GM12873 (cell line): ENCODE measurements around the gene NHS.

Experiments used
- TF ChIP-seq, protein P1 (sequence below): IDR thresholded peaks from 2 replicates; pipeline ENCODE4 v1.5.1; 2012; ENCODE audit warnings: low read depth, mild to moderate bottlenecking, moderate library complexity, low read length, control low read depth; ENCODE audit not compliant: insufficient read depth; ENCODE audit errors: missing control alignments

The NHS gene

DNA sequence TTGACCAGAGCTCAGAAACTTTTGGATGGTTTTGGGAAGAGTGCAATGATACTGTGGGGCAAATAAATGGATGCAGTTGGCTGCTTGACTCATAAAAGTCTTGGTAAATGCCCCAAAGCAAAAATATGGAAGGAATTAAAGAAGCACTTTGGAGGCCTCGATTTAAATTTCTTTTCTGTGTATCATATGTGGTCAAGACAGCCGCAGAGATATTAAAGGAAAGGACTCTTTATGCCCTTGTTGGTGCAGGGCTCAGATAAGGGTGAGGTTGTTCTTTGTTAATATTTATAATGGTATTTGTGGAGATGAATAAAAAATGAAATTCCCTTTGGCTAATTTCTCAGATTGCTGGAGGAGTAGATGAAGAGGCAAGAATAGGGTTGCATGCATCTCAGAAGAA, 90.2 kb downstream of the NHS start:
- TF ChIP-seq, protein P1, sequence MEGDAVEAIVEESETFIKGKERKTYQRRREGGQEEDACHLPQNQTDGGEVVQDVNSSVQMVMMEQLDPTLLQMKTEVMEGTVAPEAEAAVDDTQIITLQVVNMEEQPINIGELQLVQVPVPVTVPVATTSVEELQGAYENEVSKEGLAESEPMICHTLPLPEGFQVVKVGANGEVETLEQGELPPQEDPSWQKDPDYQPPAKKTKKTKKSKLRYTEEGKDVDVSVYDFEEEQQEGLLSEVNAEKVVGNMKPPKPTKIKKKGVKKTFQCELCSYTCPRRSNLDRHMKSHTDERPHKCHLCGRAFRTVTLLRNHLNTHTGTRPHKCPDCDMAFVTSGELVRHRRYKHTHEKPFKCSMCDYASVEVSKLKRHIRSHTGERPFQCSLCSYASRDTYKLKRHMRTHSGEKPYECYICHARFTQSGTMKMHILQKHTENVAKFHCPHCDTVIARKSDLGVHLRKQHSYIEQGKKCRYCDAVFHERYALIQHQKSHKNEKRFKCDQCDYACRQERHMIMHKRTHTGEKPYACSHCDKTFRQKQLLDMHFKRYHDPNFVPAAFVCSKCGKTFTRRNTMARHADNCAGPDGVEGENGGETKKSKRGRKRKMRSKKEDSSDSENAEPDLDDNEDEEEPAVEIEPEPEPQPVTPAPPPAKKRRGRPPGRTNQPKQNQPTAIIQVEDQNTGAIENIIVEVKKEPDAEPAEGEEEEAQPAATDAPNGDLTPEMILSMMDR: no peak

DNA sequence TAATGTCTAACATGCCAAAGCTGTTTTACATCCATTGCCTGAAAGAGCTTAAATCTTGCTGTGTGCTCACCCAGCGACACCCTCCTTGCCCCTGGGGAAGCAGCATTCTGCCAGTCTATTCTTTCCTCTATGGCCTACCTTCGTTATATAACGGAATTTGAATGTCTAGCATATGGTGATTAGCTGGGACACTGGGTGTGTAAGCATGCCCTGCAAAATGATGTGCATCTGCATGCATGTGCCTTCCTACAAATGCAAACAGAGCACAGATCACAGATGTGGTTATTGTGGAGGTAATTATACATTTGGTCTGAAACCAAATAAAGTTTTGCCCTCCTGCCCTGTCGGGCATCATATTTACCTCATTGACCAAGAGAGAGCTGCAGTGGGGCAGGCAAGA, 90.8 kb downstream of the NHS start:
- TF ChIP-seq, protein P1: no peak

DNA sequence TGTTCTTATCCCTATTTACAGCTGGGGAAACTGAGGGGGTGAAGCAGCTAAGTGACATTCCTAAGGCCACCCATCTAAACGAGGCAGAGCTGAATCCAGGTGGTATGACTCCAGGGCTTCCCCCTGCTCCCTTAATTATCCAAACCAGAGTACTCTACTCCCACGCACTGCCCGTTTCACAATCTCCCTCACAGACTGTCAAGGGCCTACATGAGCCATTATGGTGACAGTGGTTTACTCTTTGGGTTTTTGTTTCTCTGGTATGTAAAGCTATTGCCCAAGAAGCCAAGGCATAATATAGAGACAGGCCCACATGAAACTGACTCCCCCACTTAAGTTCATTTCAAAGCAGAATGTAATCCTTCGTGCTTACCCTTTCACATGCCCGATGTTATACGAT, 95.1 kb downstream of the NHS start:
- TF ChIP-seq, protein P1: no peak

DNA sequence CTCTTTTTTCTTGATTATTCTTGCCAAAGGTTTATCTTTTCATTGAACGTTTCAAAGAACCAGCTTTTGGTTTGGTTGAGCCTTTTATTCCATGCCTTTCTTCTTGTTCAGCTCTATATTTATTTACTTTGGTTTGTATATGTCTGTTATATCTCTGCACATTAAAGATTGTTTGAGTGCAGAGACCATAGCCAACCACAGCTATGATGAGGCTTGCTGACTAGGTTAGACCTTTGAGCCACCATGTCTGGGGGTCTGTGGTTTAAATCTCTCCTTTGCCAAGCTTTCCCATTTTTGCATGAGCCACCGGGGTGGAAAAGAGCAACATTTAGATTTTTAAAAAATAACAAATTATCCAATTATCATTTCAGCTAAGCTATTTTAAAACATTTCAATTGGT, 96.1 kb downstream of the NHS start:
- TF ChIP-seq, protein P1: no peak

DNA sequence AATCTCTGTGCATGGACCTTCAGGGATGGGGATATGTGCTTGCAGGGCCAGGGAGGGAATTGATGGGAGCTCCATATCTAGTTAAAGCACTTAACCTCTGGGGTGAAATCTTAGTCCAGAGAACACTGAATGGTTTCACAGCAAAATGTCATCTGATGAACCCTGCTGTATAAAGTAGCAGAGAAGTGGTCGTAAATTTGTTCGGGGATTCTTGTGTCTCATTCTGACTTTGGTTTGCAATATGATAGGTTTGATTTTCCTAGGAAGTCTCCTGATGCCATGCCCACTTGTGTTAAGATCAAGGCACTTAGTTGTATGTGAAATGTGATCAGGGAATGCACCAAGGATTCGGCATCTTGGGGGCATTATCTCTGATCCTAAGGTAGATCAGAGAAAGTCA, 96.9 kb downstream of the NHS start:
- TF ChIP-seq, protein P1: no peak

DNA sequence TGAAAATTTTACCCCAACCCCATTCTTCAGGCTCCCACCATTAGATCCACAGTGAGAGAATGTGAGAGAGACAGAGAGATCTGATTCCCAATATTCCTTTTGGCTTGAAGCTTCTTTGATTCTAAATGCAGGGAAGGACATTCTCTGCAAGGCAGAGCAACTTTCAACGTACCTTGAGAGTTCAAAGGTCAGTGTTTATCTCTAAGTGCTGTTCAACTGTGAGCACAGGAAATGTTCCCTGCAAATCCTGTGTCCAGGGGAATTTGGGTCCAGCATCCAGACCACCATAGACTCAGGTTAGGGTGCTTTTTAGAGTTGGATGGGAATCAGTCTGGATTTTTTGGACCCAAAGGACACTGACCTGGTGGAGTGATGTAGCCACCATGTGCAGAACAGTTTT, 97.4 kb downstream of the NHS start:
- TF ChIP-seq, protein P1: no peak

DNA sequence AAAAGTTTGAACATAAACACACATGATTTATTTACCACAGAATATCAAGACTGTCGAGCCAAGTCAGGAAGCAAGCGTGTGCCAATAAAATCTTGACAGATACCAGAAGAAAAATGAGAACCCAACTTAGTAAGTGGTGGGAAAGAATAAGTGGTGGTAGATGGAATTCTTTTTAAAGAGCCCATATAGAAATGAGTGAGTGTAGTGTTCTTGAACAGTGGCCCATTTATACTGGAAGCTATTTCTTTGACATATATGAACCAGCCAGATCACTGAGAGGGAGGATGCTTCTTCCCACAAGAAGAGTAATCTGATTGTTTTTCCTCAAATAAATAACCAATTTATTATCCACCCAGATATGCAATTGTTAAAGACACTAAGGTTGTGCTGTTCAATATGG, 98.0 kb downstream of the NHS start:
- TF ChIP-seq, protein P1: no peak
